SIG-M5 treated with dmso at 0.1 percent for 504 hours (cell line): Measurements from ENCODE around the gene NR5A1.

Experiments
- DNase-seq: peaks from one replicate; lab custom pipeline; 2025; ENCODE audit not compliant: unreplicated experiment; lab: John Stamatoyannopoulos, UW

Gene NR5A1

GRCh38 chr9:124444166-124444565 lies 63.0 kb downstream of the NR5A1 start:
- no peak for DNase-seq

GRCh38 chr9:124443625-124444024 lies 63.6 kb downstream of the NR5A1 start:
- DNase-seq: no peak

DNA sequence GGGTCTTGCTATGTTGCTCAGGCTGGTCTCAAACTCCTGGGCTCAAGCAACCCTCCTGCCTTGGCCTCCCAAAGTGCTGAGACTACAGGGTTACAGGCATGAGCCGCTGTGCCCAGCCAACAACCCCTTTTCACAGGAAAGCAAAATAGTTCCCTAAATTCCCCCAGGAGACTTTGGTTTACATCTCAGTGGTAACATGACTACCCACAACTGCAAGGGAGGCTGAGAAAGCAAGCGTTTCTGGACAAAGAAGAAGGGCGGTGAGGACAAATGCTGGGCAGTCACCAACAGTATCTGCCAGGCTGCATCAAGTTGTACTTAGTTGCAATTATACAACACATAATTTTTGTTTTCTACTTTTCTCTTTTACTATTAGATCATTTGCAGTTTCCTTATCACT lies 64.4 kb downstream of the NR5A1 start:
- DNase-seq: no peak

DNA sequence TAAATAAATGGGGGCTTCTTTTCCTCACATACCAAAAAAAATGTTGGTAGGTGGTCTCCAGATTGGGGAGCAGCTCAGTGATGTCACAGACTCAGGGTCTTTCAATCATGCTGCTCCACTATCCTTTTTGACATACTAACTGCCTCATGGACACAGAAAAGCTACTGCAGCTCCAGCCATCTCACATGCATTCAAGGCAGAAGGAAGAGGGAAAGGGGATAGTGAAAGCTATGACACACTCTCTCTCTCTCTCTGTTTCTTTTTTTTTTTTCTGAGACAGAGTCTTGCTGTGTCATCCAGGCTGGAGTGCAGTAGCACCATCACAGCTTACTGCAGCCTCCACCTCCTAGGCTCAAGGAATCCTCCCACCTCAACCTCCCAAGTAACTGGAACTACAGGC lies 64.8 kb downstream of the NR5A1 start:
- no peak for DNase-seq

DNA sequence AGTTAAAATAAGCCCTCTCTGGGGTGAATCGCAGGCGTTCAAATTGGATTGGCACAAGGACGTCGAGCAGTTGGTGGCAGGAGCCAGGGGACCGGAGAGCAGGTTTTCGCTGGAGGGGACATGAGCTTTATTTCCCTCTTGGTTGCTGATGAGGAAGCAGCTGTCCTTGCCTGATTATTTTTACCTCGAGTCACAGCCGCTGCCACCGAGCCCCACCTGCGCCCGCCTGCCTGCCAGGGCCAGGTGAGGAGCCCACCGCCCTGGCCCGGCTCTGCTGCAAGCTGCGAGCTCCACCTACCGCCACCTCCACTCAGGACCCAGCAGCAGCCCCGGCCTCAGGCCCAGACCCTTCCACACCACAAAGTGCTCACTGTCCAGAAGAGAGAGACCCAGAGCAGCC lies 65.9 kb downstream of the NR5A1 start:
- no peak for DNase-seq

GRCh38 chr9:124440786-124441185 lies 66.4 kb downstream of the NR5A1 start:
- DNase-seq: no peak

- no peak for DNase-seq
Observed at GRCh38 chr9:124439686-124440243, 67.4 kb downstream of the NR5A1 start.

DNA sequence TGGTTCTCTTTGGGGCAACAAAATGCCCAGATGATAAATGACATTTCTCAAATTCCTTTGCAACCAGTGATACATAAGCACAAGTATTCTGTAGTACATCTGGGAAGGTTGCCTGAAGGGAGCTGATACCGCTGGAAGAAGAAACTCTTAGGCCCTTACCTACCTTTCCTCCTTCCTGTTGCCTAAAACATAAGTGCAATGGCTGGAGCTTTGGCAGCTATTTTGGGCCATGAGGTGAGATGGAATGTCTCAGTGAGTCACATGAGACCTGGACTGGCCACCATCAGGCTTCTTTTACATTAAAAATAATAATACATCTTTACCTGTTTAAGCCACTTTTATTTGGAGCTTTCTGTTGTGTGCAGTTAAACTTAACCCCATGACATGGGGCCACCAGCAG lies 68.1 kb downstream of the NR5A1 start:
- no peak for DNase-seq

DNA sequence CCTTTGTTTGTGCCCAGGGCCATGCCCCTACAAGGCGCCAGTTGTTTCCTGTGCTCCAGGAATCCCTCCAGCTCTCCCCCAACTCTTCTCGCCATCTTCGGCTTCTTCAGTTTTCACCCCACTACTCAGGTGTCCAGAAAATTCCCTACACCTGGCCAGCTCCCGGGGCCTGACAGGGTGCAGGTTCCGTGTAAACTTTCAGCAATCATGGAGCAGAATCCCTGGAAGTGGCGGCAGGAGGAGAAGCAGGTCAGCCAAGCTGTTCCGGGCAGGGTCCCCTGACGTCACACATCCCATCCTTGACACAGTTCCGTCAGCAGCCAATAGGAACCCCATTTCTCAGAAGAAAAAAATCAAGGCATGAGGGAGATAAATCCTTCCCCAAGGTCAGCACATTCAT lies 69.1 kb downstream of the NR5A1 start:
- DNase-seq: no peak

DNA sequence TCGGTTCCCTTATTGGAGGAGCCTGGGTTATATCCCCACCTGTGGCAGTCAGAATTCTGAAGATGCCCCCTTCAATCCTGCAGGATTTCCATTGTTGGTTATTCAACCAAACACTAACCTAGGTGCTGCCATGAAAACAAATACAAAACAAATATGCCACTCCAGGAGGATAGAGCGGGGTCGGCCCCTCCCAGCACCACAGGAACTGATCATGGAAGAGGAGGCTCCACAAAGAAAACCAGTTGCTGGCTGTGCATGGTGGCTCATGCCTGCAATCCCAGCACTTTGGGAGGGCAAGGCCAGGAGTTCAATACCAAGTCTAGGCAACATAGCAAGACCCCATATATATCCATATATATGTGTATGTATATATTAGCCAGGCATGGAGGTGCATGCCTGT lies 70.1 kb downstream of the NR5A1 start:
- DNase-seq: no peak

DNA sequence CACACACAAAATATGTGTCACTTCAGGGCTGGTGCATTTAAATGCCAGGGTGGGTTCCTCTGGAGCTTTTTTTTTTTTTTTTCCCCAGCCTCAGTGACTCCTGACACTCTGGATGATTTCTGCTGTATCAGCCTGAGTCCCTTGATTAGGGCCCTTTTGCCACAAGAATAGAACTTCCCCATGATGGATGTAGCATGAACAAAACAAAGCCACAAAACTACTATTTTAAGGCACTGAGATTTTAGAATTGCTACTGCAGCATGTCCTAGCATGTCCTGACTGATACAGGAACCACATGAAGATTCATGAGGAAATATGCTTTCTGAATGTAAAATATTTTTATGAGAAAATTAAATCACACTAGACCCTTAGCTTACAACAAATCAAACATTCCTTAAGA lies 70.9 kb downstream of the NR5A1 start:
- peak; percentile 34 for DNase-seq
